Muscle of back (tissue), 11 donors: ENCODE data around the gene ABCF2. TPM values are rescaled to one million over a fixed set of nuclear protein-coding genes. Genes with fewer than 3 reads are reported as not detected.

ENCODE experiments used
- DNase-seq, 3 donors: peaks; one replicate each; pipeline versions ENCODE4 v3.0.0 to v3.0.0-alpha.2; 2013
- polyA plus RNA-seq, 10 donors: library from polyadenylated mRNA; unstranded; fragments of 120-200 nt; gene quantifications; one replicate each; pipeline ENCODE4 v1.2.1, GENCODE V29; 2013; ENCODE audit not compliant: insufficient read length in 10 of 10

The ABCF2 gene
- polyA plus RNA-seq, 10 donors, result 13.2 to 23.8 (median 18.1) TPM

DNA sequence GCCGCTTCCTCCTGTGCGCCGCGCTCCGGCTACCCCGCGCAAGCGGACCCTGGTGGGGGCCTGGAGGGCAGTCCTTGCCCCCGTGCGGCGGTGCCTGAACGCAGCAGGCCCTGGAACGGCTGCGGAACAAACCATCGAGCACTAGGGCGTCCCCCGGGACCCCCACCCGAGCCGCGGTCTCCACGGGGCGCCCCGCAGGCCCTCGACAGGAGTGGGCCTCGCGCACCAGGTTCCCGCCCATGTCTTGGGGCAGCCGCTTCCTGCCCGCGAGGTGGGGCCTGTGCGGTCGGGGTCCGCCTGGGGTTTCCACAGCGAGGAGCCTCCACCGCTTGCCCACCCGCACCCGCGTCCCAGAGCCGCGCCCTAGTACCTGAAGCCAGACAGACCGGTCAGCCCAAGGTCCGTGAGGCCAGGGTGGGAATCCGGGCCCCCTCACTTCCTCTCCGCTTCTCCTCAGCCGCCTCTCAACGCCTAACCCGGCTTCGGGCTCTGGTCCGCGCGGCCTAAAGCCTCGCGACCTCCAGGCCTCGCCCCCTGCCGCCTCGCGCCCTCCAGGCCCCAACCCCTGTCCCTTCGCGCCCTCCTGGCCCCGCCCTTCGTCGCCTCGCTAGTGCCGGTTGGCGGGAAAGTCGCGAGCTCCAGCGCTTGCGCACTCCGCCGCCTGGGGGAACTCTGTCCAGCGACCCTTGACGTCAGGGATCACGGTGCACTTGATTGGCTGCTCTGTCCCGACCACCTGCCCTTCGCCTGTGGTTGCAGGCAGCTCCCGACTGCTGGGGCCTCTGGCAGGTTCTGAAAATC is 52.6 kb downstream of the ABCF2 start:
- DNase-seq, result peak in 2 of 3 donors; percentile 51 to 65

DNA sequence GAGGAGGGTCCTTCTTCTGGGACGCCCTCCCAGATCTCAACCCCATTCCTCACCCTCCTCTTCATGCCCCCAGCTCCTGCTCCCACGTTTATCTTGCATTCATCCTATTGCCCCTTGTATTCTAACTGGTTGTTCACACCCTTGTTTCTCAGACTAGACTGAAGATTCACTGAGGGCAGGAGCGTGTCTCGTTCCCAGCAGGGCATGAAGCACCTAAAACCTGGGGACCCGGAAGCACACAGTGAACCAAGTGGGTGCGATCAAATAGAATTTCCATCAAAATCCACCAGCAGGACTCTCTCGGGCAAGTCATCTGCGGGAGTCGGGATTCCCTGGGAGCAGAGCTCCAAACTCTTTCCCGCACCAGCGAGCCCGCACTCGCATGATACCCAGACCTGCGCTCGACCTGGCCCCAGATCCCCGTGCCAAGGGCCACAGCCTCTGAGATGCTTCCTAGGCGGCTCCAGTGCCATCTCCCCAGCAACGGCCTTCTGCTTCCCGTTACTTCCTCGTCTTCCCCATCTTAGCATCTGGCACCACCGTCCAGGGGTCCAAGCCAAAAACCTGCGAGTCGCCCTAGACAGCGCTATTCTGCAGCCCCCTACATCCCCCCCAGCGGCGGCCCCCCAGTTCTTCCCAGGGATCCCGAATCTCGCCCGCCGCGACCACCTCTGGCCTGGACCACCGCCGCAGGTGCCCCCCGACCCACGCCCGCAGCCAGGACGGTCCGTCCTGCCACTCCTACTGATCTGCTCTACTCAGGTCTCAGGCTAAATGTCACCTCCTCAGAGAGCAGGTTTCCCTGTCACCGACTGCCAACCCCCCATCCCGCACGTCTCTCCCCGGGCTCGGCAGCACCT is 53.4 kb downstream of the ABCF2 start:
- no peak for DNase-seq

- DNase-seq, result peak; percentile 61 to 87 (median 84)
These were observed 54.5 kb downstream of the ABCF2 start for GRCh38 chr7:151172273-151173141.

- no peak for DNase-seq
These were observed 58.2 kb downstream of the ABCF2 start for GRCh38 chr7:151168787-151169162.

GRCh38 chr7:151168003-151168786 is 58.8 kb downstream of the ABCF2 start:
- peak in 2 of 3 donors; percentile 22 to 64 for DNase-seq

- DNase-seq, result peak; percentile 24 to 48 (median 45)
These were observed 59.6 kb downstream of the ABCF2 start, which contains the start of gene GBX1 for GRCh38 chr7:151167197-151167961. Gene GBX1, minus strand, starts transcription at chr7:151167694. Its CDS starts 146 bp downstream, at chr7:151167548.

GRCh38 chr7:151166629-151167196 is 60.3 kb downstream of the ABCF2 start:
- DNase-seq, result no peak

Other genes with a start within 250 kb of the ABCF2 start
- gene KCNH2, start 248.9 kb downstream of the ABCF2 start, polyA plus RNA-seq, result 10 to 100 TPM; 10.6 to 19.5 (median 16.0) TPM
- gene NOS3, start 236.2 kb downstream of the ABCF2 start, polyA plus RNA-seq, result 1 to 10 TPM; 4.1 to 9.4 (median 6.6) TPM
- 1 to 10 TPM in 6 of 10 donors, under 1 TPM in 4; 0.45 to 2.0 (median 1.1) TPM for gene ATG9B, start 202.7 kb downstream of the ABCF2 start, polyA plus RNA-seq
- 10 to 100 TPM; 12.9 to 34.9 (median 17.6) TPM for gene ABCB8, start 198.8 kb downstream of the ABCF2 start, polyA plus RNA-seq
- gene ASIC3, start 178.7 kb downstream of the ABCF2 start, polyA plus RNA-seq, result 1 to 10 TPM; 2.1 to 6.4 (median 4.3) TPM
- 10 to 100 TPM in 4 of 10 donors, 1 to 10 TPM in 6; 5.4 to 11.2 (median 9.4) TPM for gene CDK5, start 169.3 kb downstream of the ABCF2 start, polyA plus RNA-seq
- 10 to 100 TPM; 43.2 to 57.6 (median 53.7) TPM for gene SLC4A2, start 167.6 kb downstream of the ABCF2 start, polyA plus RNA-seq
- 10 to 100 TPM; 45.2 to 83.3 (median 64.0) TPM for gene FASTK, start 146.4 kb downstream of the ABCF2 start, polyA plus RNA-seq
- 10 to 100 TPM; 25.3 to 43.1 (median 29.8) TPM for gene TMUB1, start 143.7 kb downstream of the ABCF2 start, polyA plus RNA-seq
- 10 to 100 TPM; 53.5 to 84.1 (median 67.8) TPM for gene AGAP3, start 140.7 kb downstream of the ABCF2 start, polyA plus RNA-seq
- 1 to 10 TPM in 6 of 10 donors, under 1 TPM in 4; 0.66 to 3.3 (median 1.3) TPM for gene GBX1, start 59.5 kb downstream of the ABCF2 start, polyA plus RNA-seq
- gene ASB10, start 40.0 kb downstream of the ABCF2 start, polyA plus RNA-seq, result 1 to 10 TPM; 1.0 to 4.5 (median 3.0) TPM
- gene H2BK1, start 16.7 kb downstream of the ABCF2 start, polyA plus RNA-seq, result not detected
- 10 to 100 TPM; 16.6 to 29.8 (median 22.4) TPM for gene CHPF2, start 5.3 kb upstream of the ABCF2 start, polyA plus RNA-seq
- 100 to 1,000 TPM in 9 of 10 donors, 10 to 100 TPM in 1; 96.8 to 165 (median 135) TPM for gene SMARCD3, start 21.5 kb upstream of the ABCF2 start, polyA plus RNA-seq
- 10 to 100 TPM; 31.2 to 40.8 (median 35.3) TPM for gene NUB1, start 114.6 kb upstream of the ABCF2 start, polyA plus RNA-seq
- 1 to 10 TPM; 1.7 to 7.5 (median 4.6) TPM for gene WDR86, start 182.8 kb upstream of the ABCF2 start, polyA plus RNA-seq
- gene CRYGN, start 212.9 kb upstream of the ABCF2 start, polyA plus RNA-seq, result under 1 TPM in 7 of 10 donors, not detected in 3; 0.09 to 0.41 (median 0.30) TPM